H1 (cell line): ENCODE results near the gene OXA1L.

ENCODE experiments used
- ATF3 ChIP-seq: IDR thresholded peaks from 2 replicates; pipeline ENCODE4 v1.6.1; 2011; ENCODE audit warnings: low read depth, mild to moderate bottlenecking, low read length; ENCODE audit not compliant: insufficient read depth
- CEBPB ChIP-seq: IDR thresholded peaks from 2 replicates; pipeline ENCODE4 v1.6.1; 2012; ENCODE audit warnings: low read depth, low read length
- CHD1 ChIP-seq: IDR thresholded peaks from 2 replicates; pipeline ENCODE4 v1.6.1; 2012; ENCODE audit warnings: low read depth, low read length, improper control_type of control experiment
- CREB1 ChIP-seq: IDR thresholded peaks from 2 replicates; pipeline ENCODE4 v1.6.1; 2012; ENCODE audit warnings: inconsistent platforms
- EZH2 ChIP-seq: fragments of 200-600 bp; sonication (generic); IDR thresholded peaks from 2 replicates; pipeline ENCODE4 v1.7.1; 2012; ENCODE audit warnings: low read depth, mild to moderate bottlenecking, moderate library complexity, low read length, inconsistent platforms; ENCODE audit not compliant: severe bottlenecking
- POLR2A ChIP-seq, 2 experiments: IDR thresholded peaks; 1 replicate in 1 of 2; 2 replicates in 1 of 2; pipeline ENCODE4 v1.6.1; 2011; ENCODE audit warnings: low read depth in 2 of 2, low read length in 2 of 2, mild to moderate bottlenecking in 2 of 2; ENCODE audit errors: control extremely low read depth in 1 of 2
- POLR2AphosphoS5 ChIP-seq: IDR thresholded peaks from 2 replicates; pipeline ENCODE4 v1.6.1; 2011; ENCODE audit warnings: low read depth, low read length
- RFX5 ChIP-seq: IDR thresholded peaks from 2 replicates; pipeline ENCODE4 v1.6.1; 2011; ENCODE audit warnings: low read depth, low read length, improper control_type of control experiment, borderline replicate concordance
- RNF2 ChIP-seq: fragments of 200-900, 300-1000 bp; sonication (generic); IDR thresholded peaks from 2 replicates; pipeline ENCODE4 v1.7.1; 2016; ENCODE audit warnings: borderline replicate concordance, low read depth, mild to moderate bottlenecking, antibody characterized with exemption, low read length; ENCODE audit not compliant: poor library complexity, severe bottlenecking; ENCODE audit errors: missing control alignments
- TAF1 ChIP-seq: IDR thresholded peaks from 2 replicates; pipeline ENCODE4 v1.6.1; 2011; ENCODE audit warnings: mild to moderate bottlenecking, low read depth, low read length
- TCF12 ChIP-seq: IDR thresholded peaks from 2 replicates; pipeline ENCODE4 v1.6.1; 2011; ENCODE audit warnings: low read depth, mild to moderate bottlenecking, low read length
- ZNF274 ChIP-seq: IDR thresholded peaks from 2 replicates; pipeline ENCODE4 v1.7.0; 2012; ENCODE audit warnings: low read length, borderline replicate concordance; ENCODE audit errors: extremely low read depth
- TF ChIP-seq, protein P1 (sequence below), 3 experiments: IDR thresholded peaks; 1 replicate in 2 of 3; 2 replicates in 1 of 3; pipeline versions ENCODE4 v1.5.1 to v1.6.1; 2011; ENCODE audit warnings: low read length in 3 of 3, mild to moderate bottlenecking in 3 of 3, inconsistent platforms in 2 of 3, low read depth in 1 of 3, moderate library complexity in 1 of 3; ENCODE audit not compliant: insufficient read depth in 1 of 3; ENCODE audit errors: control extremely low read depth in 1 of 3

- TF ChIP-seq RFX5 (no peak), POLR2AphosphoS5 (no peak), CHD1 (no peak), TCF12 (no peak), CEBPB (no peak), POLR2A (IDR thresholded peaks at IDR 0.05; ENCODE audit: control extremely low read depth in 1 of 2, low read depth in 2 of 2, low read length in 2 of 2) (no peak), RNF2 (no peak), TAF1 (no peak), CREB1 (no peak), EZH2 (no peak), ATF3 (no peak), ZNF274 (no peak)
- TF ChIP-seq, protein P1, sequence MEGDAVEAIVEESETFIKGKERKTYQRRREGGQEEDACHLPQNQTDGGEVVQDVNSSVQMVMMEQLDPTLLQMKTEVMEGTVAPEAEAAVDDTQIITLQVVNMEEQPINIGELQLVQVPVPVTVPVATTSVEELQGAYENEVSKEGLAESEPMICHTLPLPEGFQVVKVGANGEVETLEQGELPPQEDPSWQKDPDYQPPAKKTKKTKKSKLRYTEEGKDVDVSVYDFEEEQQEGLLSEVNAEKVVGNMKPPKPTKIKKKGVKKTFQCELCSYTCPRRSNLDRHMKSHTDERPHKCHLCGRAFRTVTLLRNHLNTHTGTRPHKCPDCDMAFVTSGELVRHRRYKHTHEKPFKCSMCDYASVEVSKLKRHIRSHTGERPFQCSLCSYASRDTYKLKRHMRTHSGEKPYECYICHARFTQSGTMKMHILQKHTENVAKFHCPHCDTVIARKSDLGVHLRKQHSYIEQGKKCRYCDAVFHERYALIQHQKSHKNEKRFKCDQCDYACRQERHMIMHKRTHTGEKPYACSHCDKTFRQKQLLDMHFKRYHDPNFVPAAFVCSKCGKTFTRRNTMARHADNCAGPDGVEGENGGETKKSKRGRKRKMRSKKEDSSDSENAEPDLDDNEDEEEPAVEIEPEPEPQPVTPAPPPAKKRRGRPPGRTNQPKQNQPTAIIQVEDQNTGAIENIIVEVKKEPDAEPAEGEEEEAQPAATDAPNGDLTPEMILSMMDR (IDR thresholded peaks at IDR 0.05; ENCODE audit: control extremely low read depth in 1 of 3, insufficient read depth in 1 of 3, low read depth in 1 of 3, low read length in 3 of 3): no peak
Observed at GRCh38 chr14:22737052-22737451, 29.4 kb upstream of the OXA1L start.
